Right kidney (tissue), 9 donors: Measurements from ENCODE around the gene RPS2.
"Not testable (repeated sequence)": the region's sequence is repeated elsewhere in the genome, so short reads cannot be mapped to it uniquely, and the experiment has no call there.

ENCODE experiments used
- DNase-seq: peaks from one replicate; pipeline ENCODE4 v3.0.0-alpha.2; 2016
- long read RNA-seq, 8 donors: transcript quantifications; one replicate each; lab custom pipeline, GENCODE V29; 2026

The RPS2 gene
- long read RNA-seq, donor 1, transcript RPS2-203 (3 exons, 878 nt), result minor isoform, 8 of 3,369 reads
- long read RNA-seq, donor 1, transcript RPS2-201 (7 exons, 985 nt), result major isoform, 1,916 of 3,369 reads
- long read RNA-seq, donor 1, partial matches to known transcripts, result 1,322 of 3,369 reads
- long read RNA-seq, donor 1, other reads (novel, unspliced or antisense), result 122 of 3,369 reads
- long read RNA-seq, donor 2, transcript RPS2-201 (7 exons, 985 nt), result major isoform, 1,364 of 2,204 reads
- long read RNA-seq, donor 2, partial matches to known transcripts, result 757 of 2,204 reads
- long read RNA-seq, donor 2, other reads (novel, unspliced or antisense), result 76 of 2,204 reads
- long read RNA-seq, donor 3, transcript RPS2-201 (7 exons, 985 nt), result major isoform, 693 of 1,277 reads
- long read RNA-seq, donor 3, partial matches to known transcripts, result 542 of 1,277 reads
- long read RNA-seq, donor 3, other reads (novel, unspliced or antisense), result 38 of 1,277 reads
- long read RNA-seq, donor 4, transcript RPS2-201 (7 exons, 985 nt), result major isoform, 1,039 of 1,969 reads
- long read RNA-seq, donor 4, transcript RPS2-203 (3 exons, 878 nt), result minor isoform, 5 of 1,969 reads
- long read RNA-seq, donor 4, partial matches to known transcripts, result 851 of 1,969 reads
- long read RNA-seq, donor 4, other reads (novel, unspliced or antisense), result 71 of 1,969 reads
- long read RNA-seq, donor 5, transcript RPS2-201 (7 exons, 985 nt), result major isoform, 1,685 of 2,937 reads
- long read RNA-seq, donor 5, transcript RPS2-203 (3 exons, 878 nt), result minor isoform, 8 of 2,937 reads
- long read RNA-seq, donor 5, partial matches to known transcripts, result 1,149 of 2,937 reads
- long read RNA-seq, donor 5, other reads (novel, unspliced or antisense), result 91 of 2,937 reads
- long read RNA-seq, donor 6, transcript RPS2-201 (7 exons, 985 nt), result major isoform, 1,260 of 2,264 reads
- long read RNA-seq, donor 6, transcript RPS2-203 (3 exons, 878 nt), result minor isoform, 6 of 2,264 reads
- long read RNA-seq, donor 6, partial matches to known transcripts, result 940 of 2,264 reads
- long read RNA-seq, donor 6, other reads (novel, unspliced or antisense), result 57 of 2,264 reads
- long read RNA-seq, donor 7, result 0 reads
- long read RNA-seq, donor 8, transcript RPS2-203 (3 exons, 878 nt), result minor isoform, 6 of 2,298 reads
- long read RNA-seq, donor 8, transcript RPS2-201 (7 exons, 985 nt), result major isoform, 1,293 of 2,298 reads
- long read RNA-seq, donor 8, partial matches to known transcripts, result 920 of 2,298 reads
- long read RNA-seq, donor 8, other reads (novel, unspliced or antisense), result 76 of 2,298 reads

DNA sequence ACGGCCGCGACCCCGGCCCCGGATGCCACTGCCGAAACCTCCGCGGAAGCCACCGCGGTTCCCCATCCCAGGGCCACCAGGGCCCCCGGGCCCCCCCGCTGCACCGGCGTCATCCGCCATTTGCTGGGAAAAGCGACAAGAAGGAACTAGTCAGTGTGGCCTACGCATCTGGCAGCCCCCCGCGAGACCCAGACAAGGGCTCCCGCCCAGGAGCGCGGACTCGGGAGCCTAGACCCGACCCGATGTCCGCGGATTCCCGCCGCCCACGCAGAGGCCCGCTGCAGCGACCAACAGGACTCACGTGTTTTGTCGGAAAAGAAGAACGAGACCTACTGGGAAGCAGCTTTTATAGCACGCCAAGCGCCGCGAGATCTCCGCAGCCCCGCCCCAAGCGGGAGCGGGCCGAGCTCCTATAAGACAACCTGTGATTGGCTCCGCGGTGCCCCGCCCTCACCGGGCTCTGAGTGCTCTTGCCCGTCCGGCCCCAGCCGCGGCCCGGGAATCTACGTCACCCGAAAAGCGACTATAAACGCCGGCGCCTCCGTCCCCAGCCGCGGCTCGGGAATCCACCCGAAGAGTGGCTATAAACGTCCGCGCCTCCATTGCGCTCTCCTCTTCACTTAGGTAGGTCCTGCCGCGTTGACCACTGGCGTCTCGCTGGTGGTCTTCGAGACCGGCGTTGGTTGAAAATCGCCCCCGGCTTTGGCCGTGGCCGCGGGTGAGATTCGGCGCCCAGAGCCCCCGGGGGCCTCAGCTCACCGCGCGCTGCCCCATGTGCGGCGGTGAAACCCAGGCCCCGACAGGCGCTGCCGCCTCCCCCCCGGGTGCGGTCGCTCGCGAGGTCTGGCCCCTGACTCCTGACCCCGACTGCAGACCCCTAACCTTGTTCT is at the start of gene RPS2:
Gene RPS2 (minus strand): TSS at position 321 of the 890 bp plus-strand sequence. CDS start 201 bp downstream, at position 120.
- peak; percentile 96 for DNase-seq

DNA sequence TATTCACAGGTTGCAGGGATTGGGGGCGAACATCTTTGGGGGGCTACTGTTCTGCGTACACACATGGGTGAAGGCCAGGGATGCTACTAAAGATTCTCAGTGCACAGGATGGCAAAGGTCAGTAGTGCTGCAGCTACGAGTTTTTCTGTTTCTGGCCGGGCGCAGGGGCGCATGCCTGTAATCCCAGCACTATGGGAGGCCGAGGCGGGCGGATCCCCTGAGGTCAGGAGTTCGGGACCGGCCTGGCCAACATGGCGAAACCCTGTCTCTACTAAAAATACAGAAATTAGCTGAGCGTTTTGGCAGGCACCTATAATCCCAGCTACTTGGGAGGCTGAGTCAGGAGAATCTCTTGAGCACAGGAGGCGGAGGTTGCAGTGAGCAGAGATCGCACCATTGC is 48.9 kb upstream of the RPS2 start:
- DNase-seq, result no peak

DNA sequence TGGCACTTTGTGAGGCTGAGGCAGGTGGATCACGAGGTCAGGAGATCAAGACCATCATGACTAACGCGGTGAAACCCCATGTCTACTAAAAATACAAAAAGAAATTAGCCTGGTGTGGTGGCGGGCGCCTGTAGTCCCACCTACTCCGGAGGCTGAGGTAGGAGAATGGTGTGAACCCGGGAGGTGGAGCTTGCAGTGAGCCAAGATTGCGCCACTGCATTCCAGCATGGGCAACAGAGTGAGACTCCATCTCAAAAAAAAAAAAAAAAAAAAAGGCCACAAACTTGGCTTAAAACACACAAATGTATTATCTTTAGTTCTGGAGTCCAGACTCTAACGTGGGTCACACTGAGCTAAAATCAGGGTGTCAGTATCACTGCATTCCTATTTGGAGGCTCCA is 47.1 kb upstream of the RPS2 start:
- DNase-seq, result not testable (repeated sequence)

DNA sequence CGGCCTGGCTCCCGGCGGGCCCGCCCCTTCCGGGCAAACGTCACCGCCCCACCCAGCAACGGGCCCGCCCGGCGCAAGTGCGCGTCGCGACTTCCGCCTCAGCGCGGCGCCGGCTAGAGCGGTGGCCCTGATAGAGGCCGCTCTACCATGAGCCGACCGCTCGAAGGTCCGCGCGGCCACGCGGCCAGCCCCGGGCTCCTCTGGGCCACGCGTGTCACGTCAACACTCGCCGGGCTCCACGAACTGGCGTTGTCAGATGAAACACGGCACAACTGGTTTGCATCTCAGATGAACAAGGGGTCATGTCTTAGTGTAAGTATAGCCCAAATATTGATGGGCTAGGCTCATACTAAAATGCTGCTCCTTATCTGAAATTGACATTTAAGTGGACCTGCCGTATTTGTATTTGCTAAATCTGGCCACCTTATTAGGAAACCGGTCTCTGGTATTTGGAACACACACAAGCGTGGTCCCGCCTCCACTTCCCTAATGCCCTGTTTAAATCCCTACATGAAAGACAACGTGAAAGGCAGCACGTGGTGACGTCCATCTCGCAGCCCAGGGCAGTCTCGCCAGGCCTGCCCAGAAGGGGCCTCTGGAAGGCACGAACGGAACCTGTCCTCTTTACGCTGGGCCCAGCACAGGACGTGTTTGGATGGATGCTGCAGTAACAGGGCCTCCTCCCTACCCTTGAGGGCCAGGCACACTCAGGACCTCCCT is 45.3 kb upstream of the RPS2 start, which contains the start of gene ZNF598:
Gene ZNF598 (minus strand): TSS at position 31 of the 720 bp plus-strand sequence.
- DNase-seq, result peak; percentile 81

DNA sequence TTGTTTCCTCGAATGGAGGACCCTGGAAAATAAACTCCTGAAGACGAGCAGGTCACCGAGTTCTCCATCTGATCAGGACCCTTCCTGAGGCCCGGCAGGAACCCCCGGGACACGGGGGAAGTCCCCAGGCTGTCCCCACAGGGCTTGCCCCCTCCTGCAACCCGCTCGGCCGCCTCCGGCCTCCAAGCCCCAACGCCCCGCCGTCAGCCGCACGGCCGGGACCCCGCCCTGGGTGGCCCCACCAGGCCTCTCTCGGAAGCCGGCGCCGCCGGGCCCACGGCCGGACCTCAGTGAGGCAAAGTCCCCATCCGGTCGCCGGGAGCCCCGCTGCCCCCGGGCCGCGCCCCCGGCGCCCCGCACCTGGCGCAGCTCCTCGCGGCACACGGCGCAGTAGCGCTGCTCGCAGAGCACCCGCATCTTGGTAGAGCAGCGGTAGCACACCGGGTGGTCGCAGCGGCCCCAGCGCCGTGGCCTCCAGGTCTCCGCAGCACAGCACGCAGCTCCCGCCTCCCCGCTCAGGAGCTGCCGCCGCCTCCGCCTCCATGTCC is 44.6 kb upstream of the RPS2 start:
- DNase-seq, result peak; percentile 43

DNA sequence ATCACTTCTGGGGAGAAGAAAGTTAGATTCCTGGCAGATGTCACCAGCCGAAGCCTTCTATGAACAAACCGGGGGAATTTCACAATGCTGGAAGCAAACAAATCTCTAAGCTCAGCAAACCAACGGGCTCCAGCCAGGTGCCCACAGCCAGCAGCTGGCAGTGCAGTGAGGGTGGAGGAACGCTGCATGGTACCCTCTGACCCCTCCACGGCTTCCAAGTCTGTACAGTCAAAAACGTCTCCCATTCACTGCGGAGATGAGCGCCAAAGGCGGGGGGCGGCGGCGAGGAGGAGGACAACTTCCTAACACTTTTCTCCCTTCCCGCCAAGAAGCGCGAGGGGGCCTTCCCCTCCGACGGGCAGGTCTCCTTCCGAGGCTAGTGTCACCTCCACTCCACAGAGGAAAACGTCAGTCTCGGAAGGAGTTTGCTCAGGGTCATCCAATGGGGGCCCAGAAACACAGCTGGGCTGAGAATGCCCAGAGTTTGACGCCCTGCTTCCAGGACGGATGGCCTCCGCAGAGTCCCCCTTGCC is 44.1 kb upstream of the RPS2 start:
- DNase-seq, result no peak

DNA sequence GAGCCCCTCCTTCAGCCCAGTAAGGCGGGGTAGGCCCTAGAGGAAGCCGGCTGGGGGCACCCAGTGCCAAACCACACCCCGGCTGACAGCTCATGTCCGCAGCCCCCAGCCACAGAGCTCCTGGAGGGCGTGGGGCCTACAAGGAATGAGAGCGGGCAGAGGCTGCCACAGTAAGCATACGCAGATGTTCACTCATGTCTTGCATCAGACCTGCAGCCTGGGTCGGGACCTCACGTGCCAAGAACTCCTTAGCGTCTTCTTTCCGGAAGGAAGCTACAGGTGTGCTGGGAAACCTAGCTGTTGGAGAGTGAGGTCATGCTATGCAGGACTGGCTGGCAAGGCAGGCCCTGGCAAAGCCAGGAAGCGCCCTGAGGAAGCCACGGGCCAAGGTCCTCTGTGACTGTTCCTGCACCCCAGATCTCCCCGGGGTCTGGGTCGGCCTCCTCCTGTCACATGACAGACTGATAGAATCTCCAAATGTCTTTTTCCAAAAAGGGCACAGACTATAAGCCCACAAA is 43.4 kb upstream of the RPS2 start:
- DNase-seq, result no peak

DNA sequence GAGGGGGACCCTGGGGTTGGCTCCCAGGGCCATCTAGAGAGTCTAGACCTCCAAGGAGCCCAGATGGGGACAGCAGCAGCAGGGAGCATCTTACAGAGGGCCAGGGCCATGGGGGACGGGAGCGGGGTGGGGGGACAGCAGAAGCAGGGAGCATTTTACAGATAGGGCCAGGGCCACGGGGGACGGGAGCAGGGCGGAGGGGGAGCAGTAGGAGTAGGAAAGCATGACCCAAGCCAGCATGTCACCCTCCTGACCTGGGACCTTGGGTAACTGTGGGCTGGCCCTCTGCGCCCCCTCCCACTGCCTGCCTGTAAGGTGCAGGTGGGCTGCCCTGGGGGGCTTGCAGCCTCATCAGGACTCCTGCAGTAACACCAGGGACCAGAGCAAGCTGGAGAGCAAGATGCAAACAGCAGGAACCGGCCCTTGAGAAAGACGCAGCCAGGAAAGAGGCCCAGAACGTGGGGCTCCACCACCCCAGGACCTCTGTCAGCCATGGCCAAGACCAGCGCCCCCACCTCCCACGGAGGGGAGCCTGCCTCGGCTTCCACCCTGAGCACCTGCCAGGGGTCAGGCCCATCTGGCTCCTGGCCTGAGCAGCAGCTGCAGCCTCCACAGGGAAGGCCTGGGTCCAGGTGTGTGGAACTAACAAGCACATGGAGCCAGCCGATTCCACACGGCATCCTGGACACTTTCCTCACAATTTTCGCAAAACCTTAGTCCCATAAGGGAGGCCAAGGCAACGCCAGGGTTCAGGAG is 42.6 kb upstream of the RPS2 start:
- DNase-seq, result no peak

DNA sequence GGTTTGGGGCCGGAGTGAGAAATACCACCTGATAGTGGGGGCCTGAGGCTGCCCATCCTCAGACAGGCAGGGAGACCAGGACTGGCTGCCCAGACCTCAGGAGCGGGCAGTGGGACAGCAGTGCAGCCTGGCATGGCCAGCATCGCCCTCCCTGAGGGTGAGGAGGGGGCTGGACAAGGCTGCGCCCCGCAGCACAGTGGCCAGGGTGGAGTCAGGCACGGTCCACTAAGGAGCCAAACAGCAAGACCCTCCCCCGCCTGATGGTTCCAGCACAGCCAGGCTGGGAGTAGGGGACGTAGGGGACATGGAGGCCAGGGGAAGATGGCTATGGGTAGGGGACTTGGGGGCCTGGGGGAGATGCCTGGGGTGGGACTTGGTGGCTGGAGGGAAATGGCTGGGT is 41.7 kb upstream of the RPS2 start:
- no peak for DNase-seq

DNA sequence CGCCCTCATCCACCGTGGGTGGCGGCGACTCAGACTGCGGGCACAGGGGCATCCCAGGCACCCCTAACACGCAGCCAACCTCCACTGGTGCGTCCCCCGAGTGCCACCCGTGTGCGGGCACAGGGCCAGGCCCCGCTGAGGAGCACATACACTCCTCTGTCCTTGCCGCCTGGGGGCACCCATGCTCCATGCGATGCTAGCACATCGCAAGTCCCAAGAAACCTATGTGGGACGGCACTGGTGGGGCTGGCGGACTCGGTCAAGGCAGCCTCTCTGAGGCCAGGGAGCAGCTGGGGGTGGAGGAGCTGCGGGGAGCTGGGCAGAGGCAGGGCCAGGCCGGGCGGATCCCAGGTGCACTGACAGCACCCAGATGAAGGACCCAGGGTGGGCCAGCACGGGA is 41.0 kb upstream of the RPS2 start:
- DNase-seq, result no peak

DNA sequence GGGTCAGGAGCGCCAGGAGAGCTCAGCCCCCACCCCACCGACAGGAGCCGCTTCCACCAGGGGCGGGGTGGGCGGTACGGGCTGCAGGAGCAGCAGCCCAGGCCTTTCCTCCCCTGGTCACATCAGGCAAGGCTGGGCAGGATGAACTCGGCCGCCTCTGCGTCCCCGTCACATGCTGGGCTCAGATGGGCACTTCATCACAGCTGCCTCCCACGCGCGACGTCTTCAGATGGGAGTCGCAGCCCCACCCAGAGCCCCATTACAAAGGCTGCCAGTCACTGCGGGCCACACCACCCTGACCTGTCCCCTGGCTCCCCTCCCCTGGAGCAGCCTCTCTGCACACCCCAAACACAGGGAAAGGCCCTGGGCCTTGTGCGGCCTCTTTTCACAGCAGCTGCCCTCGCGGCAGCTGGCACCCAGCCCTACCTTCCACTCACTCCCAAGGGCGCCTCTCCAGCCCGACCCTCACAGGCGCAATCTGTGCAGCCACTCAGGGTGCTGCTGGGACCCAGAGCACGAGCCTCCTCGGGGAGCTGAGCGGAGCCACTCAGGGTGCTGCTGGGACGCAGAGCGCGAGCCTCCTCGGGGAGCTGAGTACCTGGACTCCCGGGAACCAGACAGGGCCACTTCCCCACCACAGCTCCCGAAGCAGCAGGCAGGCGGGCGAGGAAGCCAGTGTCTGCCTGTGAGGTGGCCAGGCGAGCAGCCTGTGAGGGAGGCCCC is 40.3 kb upstream of the RPS2 start:
- DNase-seq, result no peak

DNA sequence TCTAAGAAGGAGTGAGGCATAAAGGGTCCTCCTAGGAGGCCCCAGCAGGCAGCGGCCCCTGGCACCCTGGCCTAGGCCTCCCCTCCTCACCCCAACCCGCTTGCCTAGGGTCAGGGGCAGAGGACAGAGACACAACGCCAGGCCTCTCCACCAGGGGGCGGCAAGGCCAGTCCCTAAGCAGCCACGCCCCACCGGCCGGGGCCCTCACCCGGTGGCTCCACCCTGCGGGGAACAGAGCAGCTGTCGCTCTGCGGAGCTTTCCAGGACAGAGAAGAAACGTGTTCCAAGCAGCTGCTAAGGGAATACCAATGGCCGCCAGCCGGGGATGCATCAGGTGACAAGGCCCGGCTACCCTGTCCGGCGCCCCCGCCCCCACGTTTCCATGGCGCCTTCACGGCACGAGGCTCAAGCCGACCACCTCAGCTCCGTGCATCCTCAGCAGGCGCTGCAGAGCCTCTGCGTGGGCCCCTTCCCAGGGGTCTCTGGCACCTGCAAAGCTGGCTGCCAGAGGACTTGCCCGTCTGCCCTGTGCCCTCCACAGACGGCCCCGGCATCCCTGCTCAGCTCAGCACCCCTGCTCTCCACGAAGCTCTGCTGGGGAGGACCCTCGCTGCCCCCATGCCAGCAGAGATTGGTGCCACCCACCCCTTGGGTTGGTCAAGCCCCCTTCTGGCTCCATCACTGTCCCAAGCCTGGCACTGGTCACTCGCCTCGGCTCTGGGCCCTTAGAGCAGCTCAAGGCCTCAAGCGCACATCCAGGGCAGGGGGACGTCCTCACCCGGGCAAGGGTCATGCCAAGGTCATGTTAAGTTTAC is 39.4 kb upstream of the RPS2 start:
- peak; percentile 70 for DNase-seq

DNA sequence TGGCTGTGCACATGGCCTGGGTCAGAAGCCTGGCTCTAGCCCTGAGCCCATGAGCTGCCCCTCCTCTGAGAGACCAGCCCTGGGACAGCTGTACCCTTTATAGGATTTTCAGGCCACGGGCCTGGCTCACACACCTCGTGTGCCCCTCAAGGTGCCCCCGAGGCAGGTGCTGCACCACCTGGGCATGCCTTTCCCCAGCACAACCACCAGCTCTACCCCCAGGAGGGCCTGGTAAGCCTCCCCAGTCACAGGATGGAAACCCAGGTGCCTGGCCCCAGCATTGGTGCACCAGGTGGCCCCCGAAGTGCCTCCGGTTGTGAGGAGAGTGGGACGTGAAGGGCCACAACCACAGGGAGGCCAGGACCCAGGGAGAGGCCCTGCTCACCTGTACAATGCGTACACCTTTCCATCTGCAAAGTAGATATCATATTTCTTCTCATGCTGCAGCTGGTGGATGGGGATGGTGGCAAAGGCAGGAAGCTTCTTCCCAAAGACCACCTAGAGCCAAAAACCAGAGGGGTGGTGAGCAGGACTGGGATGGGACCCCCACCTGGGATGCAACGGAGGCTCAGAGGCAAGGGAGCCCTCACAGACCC is 38.7 kb upstream of the RPS2 start:
- no peak for DNase-seq

DNA sequence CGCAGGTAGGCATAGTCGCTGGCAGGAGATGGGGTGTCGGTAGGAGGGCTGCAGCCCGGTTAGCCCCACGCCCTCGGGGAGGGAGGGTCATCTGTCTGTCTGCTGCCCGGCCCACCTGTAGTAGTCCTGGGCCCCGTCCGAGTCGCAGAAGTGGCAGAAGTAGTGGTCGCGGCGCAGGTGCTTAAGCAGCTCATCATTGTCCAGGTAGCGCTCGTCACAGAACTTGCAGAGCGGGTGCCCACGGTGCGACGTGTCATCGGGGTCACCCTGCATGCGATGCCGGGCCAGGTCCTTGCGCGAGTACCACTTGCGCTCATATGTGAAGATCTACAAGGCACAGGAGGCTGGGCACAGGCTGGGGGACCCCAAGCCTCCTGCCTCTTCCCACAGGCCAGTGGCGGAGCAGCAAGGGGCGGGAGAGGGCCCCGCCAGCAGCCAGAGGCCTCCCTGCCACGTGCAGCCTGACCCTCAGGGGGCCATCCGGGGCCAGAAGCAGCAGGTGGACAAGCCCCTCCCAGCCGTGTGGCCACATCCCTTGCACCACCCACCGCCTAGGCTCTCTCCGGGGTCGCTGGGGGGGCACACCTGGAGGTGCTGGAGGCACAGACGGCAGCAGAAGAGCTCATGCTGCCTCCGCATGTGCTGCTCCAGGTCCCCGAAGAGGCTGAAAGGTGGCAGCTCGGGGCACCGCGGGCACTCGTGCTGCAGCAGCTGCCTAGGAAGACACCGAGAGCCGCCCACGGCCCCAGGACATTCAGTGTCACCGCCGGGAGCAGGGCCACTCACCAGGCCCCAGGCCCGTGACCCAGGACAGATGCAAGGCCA is 38.0 kb upstream of the RPS2 start:
- no peak for DNase-seq

DNA sequence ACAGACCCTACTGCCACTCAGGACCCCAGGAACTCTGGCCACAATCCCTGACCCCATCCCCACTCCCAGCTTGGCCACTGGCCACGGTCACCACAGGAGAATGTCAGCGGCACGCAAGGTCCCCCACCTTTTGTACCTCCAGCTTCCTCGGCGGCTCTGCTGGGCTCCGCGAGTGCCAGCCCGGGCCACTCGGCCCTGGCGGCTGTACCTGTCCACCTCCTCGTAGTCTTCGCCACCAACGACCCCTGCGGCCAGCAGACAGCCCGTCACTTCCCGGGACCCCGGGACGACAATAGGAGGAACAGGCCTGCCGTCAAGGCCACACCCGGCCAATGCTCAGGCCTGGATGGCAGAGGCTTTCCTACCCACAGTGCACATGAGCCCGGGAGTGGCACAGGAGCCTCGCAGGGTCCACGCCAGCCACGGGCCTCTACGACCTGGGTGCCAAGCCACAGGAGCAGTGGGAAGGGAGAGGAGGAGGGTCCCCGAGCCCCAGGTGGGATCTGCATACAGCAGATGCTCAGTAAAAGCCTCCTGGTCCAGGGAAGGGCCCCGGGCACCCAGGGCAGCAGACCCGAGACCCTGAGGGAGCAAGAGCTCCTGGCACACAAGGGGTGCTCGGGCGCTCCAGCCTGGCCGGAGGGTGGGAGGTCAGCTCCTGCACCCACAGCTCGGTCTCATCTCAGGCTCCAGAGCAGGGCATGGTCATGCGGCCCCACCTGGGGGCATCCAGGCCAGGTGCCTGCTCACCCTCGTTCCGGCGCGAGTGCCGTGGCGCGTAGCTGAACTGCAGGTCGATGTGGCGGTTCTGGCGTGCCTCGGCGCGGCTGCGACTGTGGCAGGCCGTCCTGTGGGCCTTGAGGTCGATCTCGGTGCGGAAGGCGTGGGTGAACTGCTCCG is 37.1 kb upstream of the RPS2 start:
- DNase-seq, result no peak
